UCSD-AML1 (cell line): ENCODE measurements around the gene GPANK1.

ENCODE experiments used
- DNase-seq: peaks from one replicate; lab custom pipeline; 2025; ENCODE audit not compliant: unreplicated experiment; lab: John Stamatoyannopoulos, UW

The GPANK1 gene

GRCh38 chr6:31691564-31692108 lies 26.8 kb upstream of the GPANK1 start:
- DNase-seq: no peak

- no peak for DNase-seq
Observed at GRCh38 chr6:31691078-31691463, 26.3 kb upstream of the GPANK1 start.

GRCh38 chr6:31690231-31691077 lies 25.7 kb upstream of the GPANK1 start:
- no peak for DNase-seq

- no peak for DNase-seq
Observed at GRCh38 chr6:31689249-31690110, 24.7 kb upstream of the GPANK1 start.

- no peak for DNase-seq
Observed at GRCh38 chr6:31687860-31688693, 23.3 kb upstream of the GPANK1 start.

GRCh38 chr6:31687321-31687720 lies 22.5 kb upstream of the GPANK1 start:
- DNase-seq: no peak

GRCh38 chr6:31686483-31686882 lies 21.7 kb upstream of the GPANK1 start:
- no peak for DNase-seq

GRCh38 chr6:31683591-31683990 lies 18.8 kb upstream of the GPANK1 start:
- DNase-seq: no peak

- DNase-seq: peak; percentile 67
Observed at GRCh38 chr6:31681135-31681671, 16.4 kb upstream of the GPANK1 start.

GRCh38 chr6:31680226-31681134 lies 15.7 kb upstream of the GPANK1 start, which contains the start of gene LY6G5C:
LY6G5C (minus strand) TSS chr6:31681067; CDS start chr6:31680373, 694 bp downstream.
- peak; percentile 65 for DNase-seq

GRCh38 chr6:31677955-31678354 lies 13.2 kb upstream of the GPANK1 start:
- no peak for DNase-seq

GRCh38 chr6:31676904-31677303 lies 12.1 kb upstream of the GPANK1 start:
- no peak for DNase-seq

GRCh38 chr6:31676322-31676903 lies 11.6 kb upstream of the GPANK1 start:
- DNase-seq: no peak

- no peak for DNase-seq
Observed at GRCh38 chr6:31669676-31670075, 4.9 kb upstream of the GPANK1 start, which contains the start of gene LY6G5B. LY6G5B (plus strand) TSS chr6:31669976; CDS start chr6:31670951, 975 bp downstream.

- DNase-seq: no peak
Observed at GRCh38 chr6:31666337-31666965, 1.7 kb upstream of the GPANK1 start.

GRCh38 chr6:31665501-31666336 lies 922 bp upstream of the GPANK1 start, which contains the start of gene CSNK2B:
CSNK2B (plus strand) TSS chr6:31666080; CDS start chr6:31666832, 752 bp downstream.
- peak; percentile 97 for DNase-seq

- DNase-seq: no peak
Observed at GRCh38 chr6:31663961-31664789, 622 bp downstream of the GPANK1 start.
